ENCODE results near the gene SCLY.
"Not testable (repeated sequence)": the region's sequence is repeated elsewhere in the genome, so short reads cannot be mapped to it uniquely, and the experiment has no call there.

SCLY gene

GRCh38 chr2:238113611-238114010, 52.8 kb downstream of the SCLY start:
- DNase-seq (ENCODE audit: low read depth), result no peak

GRCh38 chr2:238114331-238114841, 53.6 kb downstream of the SCLY start:
- DNase-seq (ENCODE audit: low read depth), result no peak

DNA sequence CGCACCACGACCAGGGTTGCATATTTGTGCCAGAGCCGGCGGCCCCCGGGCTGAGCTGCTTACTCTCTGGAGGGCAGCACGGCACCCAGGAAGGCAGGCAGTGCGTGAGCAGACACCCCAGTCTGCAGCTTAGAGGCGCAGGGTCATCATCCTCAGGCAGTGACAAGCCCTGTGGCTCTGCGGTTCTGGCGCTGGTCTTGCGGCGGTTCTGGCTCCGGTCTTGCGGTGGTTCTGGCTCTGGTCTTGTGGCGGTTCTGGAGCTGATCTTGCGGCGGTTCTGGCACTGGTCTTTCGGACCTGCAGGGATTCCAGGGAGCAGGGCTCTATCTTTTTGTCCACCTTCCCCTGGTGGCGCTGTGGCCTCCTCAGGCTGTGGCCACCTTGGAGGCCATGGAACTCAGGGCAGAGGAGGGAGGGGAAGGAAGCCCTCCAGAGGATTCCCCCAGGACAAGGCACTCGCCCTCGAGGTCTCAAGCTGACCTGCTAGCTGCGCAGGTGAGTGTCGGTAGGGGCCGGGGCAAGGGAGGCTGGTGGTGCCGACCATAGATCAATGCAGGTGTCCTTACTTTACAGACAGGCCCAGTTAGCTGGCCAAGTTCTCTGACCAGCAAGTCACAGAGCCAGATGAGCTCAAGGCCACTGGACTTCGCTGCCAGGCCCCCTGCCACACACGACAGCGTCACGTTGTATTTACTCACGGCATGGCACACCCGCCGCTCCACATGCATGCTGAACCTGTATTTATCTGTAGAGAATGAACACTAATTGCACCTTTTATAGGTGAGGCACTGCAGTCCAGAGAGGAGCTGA, 54.3 kb downstream of the SCLY start:
- DNase-seq (ENCODE audit: low read depth), result no peak

GRCh38 chr2:238115709-238116108, 54.9 kb downstream of the SCLY start:
- not testable (repeated sequence) for DNase-seq (ENCODE audit: low read depth)

GRCh38 chr2:238116298-238117198, 55.7 kb downstream of the SCLY start:
- no peak for DNase-seq (ENCODE audit: low read depth)

- DNase-seq (ENCODE audit: low read depth), result no peak
Observed at GRCh38 chr2:238117199-238118154, 56.7 kb downstream of the SCLY start.

GRCh38 chr2:238119756-238120462, 59.1 kb downstream of the SCLY start:
- DNase-seq (ENCODE audit: low read depth), result no peak

GRCh38 chr2:238120463-238121298, 59.9 kb downstream of the SCLY start:
- DNase-seq (ENCODE audit: low read depth), result no peak

DNA sequence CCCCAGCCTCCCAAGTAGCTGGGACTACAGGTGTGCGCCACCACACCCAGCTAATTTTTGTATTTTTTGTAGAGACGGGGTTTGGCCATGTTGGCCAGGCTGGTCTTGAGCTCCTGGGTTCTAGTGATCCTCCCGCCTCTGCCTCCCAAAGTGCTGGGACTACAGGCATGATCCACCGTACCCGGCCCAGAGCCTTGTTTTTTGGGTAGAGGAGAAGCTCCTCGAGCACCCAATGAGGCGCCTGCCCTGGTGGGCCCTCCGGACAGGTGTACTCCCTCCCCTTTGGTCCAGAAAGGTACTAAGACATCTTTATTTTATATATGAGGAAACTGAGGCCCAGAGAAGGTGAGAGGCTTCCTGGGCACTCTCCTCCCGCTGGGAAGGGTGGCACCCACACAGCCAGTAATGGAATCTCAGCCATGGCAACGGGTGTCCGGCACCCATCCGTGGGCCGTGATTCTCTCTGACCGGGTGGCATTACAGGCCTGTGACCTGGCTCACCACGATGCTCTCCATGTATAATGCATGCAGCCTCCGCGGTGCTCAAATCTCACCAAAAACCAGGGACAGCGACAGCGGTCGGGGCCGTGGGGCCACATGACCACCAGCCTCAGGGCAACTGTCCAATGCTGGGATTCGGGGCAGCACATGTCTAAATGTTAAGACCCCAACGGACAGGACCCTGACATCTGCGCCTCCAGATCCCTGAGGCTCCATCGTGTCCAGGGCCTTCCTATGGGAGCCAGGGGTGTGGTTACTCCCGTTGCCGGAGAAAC, 60.9 kb downstream of the SCLY start:
- DNase-seq (ENCODE audit: low read depth), result no peak

DNA sequence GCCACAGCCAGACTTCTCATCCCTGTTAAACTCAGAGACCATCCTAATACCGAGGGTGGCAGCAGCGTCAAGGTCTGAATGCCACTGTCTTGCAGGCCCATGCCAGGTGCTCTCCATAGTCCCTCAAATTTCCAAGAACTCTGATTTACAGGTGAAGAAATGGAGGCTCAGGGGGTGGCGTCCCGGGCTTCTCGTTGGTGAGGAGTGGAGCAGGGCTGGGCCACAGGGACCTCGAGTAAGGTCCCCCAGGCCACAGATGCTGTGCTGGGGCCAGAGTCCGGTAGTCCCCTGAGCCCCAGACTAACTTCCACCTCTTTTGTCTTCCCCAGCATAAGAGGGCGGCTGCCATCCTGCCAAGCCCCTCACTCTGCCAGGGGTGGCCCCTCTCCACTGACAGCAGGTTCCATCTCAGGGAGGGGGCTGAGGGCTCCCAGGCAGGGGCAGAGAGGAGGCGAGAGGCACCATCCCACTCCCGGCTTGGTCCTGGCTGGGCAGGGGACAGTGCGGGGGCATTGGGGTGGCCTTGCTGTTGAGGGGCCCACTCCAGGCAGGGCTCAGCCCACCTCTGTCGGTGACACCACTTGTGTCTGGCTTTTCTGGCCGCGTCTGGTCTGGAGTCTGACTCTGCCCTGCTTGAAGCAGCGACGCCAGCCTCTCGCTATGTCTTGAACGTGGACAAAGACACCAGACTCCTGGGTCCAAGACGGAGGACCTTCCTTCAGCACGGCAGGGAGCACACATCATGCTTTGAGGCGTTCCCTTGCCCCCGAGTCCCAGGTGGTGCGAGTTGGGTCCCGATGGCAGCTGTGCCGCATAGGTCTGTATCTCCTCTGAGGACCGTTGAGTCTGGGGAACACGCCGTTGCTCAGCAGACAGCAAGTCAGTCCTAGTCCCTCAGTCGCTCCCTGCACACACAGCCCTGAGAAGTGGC, 61.8 kb downstream of the SCLY start:
- DNase-seq (ENCODE audit: low read depth), result no peak

GRCh38 chr2:238123218-238123971, 62.6 kb downstream of the SCLY start:
- no peak for DNase-seq (ENCODE audit: low read depth)

DNA sequence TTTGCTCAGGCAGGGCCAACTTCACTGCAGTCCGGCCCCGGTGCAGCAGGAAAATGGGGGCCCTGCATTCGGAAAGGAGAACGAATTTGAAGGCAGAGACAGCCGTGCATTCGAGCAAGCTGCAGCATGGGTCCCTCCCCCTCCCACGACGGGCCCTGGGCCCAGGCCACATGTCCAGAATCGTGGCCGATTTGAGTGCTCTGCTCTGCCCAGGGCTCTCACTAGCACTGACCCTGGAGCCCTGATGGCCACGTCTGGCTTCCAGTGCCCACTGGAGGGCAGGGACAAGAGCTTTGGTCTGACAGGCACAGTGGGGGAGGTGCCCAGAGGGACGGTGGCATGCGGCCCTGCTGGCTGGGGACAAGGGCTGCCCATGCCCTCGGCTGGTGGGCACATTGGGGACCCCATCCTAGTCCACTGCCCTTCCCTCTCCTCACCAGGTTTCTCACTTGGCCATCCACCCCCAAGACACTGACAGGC, 63.2 kb downstream of the SCLY start:
- no peak for DNase-seq (ENCODE audit: low read depth)

DNA sequence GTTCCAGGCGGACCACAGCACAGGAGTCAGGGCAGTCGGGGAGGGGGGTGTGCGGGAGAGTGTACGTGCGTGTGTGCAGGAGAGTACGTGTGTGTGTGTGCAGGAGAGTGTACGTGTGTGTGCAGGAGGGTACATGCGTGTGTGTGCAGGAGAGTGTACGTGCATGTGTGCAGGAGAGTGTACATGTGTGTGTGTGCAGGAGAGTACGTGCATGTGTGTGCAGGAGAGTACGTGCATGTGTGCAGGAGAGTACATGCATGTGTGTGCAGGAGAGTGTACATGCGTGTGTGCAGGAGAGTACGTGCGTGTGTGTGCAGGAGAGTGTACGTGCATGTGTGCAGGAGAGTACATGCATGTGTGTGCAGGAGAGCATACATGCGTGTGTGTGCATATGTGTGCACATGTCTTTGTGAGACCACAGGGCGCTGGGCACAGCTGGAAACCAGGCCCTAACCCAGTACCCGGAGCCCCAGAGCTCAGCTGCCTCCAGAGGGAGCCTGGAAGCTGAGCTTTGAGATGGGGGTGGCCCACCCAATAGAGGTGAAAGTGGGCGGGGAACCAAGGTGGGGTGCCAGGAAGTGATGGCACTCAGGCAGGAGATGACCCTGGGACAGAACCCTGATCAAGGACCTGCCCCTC, 63.8 kb downstream of the SCLY start:
- no peak for DNase-seq (ENCODE audit: low read depth)

DNA sequence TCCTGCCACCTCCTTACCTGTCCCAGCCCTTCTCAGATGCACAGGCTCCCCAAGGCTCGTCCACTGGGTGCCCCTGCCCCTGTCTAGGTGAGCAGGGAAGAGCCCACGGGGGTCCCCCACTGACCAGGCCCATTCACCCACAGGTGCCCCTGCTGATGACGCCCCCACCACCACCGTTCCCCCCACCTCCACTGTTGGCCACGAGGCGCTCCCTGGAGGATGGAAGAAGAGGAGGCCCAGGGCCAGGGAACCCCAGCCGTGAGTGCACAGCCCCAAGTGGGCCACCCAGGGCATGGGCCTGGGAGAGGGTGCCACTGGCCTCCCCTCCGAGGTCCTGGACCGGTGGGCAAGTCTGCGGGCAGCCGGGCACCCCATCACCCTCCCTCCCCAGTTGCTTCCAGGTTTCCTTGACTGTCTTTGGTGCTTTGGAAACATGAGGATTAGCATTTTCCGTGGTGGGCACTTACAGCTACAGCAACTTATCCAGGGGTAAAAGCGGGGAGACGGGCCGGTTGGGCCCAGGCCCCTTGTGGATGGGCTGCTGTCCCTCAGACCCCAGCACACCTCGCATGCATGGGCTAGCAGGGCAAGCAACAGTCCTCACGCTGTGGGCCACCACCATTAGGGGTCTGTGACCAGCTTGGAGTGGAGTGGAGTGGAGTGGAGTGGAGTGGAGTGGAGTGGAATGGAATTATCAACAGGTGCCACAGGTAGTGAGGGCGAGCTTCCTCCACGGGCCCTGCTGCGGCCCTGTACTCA, 64.5 kb downstream of the SCLY start:
- no peak for DNase-seq (ENCODE audit: low read depth)

GRCh38 chr2:238126338-238126737, 65.5 kb downstream of the SCLY start:
- DNase-seq (ENCODE audit: low read depth), result no peak

GRCh38 chr2:238126775-238127164, 66.0 kb downstream of the SCLY start:
- DNase-seq (ENCODE audit: low read depth), result no peak

Measured in stimulated activated CD8-positive, alpha-beta memory T cell treated with anti-CD3 and anti-CD28 coated beads, Interleukin-7, amount 100 ng/mL, for 24 hours (primary cell).